Mucosa of descending colon (tissue), 3 donors: ENCODE data around the gene CDON. TPM values are rescaled to one million over a fixed set of nuclear protein-coding genes. Genes with fewer than 3 reads are reported as not detected.
"Not testable (repeated sequence)": the region's sequence is repeated elsewhere in the genome, so short reads cannot be mapped to it uniquely, and the experiment has no call there.

Experiments
- ATAC-seq: fragments of 200-7000 bp; cut with Tn5 transposase; one replicate; pipeline ENCODE4 v1.9.1; 2020; ENCODE audit warnings: mild to moderate bottlenecking, moderate library complexity
- DNase-seq, 3 donors: peaks; one replicate each; pipeline ENCODE4 v3.0.0-alpha.2; 2020
- H3K36me3 ChIP-seq: fragments of 200-600 bp; one replicate; pipeline ENCODE4 v1.8.0; 2021; ENCODE audit warnings: low read depth, mild to moderate bottlenecking
- H3K4me1 ChIP-seq: fragments of 200-600 bp; one replicate; pipeline ENCODE4 v1.8.0; 2021; ENCODE audit warnings: low read depth, mild to moderate bottlenecking
- H3K4me3 ChIP-seq: fragments of 200-600 bp; one replicate; pipeline ENCODE4 v1.8.0; 2021; ENCODE audit warnings: mild to moderate bottlenecking
- H3K9me3 ChIP-seq: fragments of 200-600 bp; one replicate; pipeline ENCODE4 v1.8.0; 2021; ENCODE audit warnings: mild to moderate bottlenecking
- CTCF ChIP-seq: fragments of 200-600 bp; IDR thresholded peaks from one replicate; pipeline ENCODE4 v1.8.0; 2022; ENCODE audit warnings: antibody characterized with exemption, mild to moderate bottlenecking
- intact Hi-C, 2 donors: fragments of 100-400 bp; cut with DNase I in 1 of 2; cut with micrococcal nuclease in 1 of 2; formaldehyde crosslinking; loops; one replicate each; pipeline versions ENCODE4 v1.11.0 to v1.11.1; 2022; cut with DNase I, micrococcal nuclease
- total RNA-seq, 3 donors: library from RNA; stranded (reverse); fragmentation: NEBNext Ultra II Directional in 2 of 3; extraction: Animal tissue kit (Norgen Biotek cat#: 25700) in 2 of 3; gene quantifications; one replicate each; pipeline versions ENCODE4 v1.2.1 to v1.2.4, GENCODE V29; 2021 to 2023
- donor health status: DM: no; HTN: no; CAD: no; lungs with moderate emphysema.
- donor health status: DM: no; HTN: no; CAD: no.
- donor health status: DM: no; HTN: yes; CAD: no.

Gene CDON
- total RNA-seq, 3 donors from 2014 or later, result 3.8 to 91.6 (median 6.6) TPM

- H3K4me3 ChIP-seq, result no peak overlapping the region
- TF ChIP-seq CTCF, result no peak
- ATAC-seq, result no peak
- no peak for DNase-seq
- H3K9me3 ChIP-seq, result no peaks in the 10 kb centered on the region
- no peaks in the 10 kb centered on the region for H3K4me1 ChIP-seq
- intact Hi-C loops, result no loop called here
- no peaks in the 10 kb centered on the region for H3K36me3 ChIP-seq
These were observed 27.7 kb downstream of the CDON start for GRCh38 chr11:126034933-126035425.

GRCh38 chr11:126034039-126034932 is 28.4 kb downstream of the CDON start:
- intact Hi-C loops, result no loop called here
- no peak for ATAC-seq
- H3K9me3 ChIP-seq, result no peaks in the 10 kb centered on the region
- H3K4me3 ChIP-seq, result no peak overlapping the region
- H3K4me1 ChIP-seq, result peaks cover under 1% of the 10 kb centered on the region
- TF ChIP-seq CTCF, result no peak
- H3K36me3 ChIP-seq, result no peaks in the 10 kb centered on the region
- DNase-seq, result no peak

GRCh38 chr11:126032375-126032774 is 30.3 kb downstream of the CDON start:
- intact Hi-C loops, result no loop called here
- ATAC-seq, result no peak

DNA sequence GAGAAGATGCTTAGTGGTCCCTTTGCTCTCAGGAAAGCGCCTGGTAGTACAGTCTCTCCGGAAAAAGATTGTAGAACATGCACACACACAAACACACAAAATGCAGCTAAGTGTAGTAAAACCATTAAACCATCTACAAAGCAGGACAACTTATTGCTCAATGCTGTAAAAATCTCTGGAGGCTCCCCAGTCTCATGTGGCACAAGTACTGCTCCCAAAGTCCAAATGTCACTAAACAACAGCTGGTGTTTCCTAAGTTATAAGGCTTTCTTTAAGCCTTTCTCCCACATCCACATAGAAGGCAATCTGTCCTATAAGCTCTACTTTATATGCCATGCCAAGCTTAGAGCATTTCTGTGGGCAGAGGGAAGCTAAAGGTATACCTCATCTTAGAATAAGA is 32.9 kb downstream of the CDON start:
- Histone ChIP-seq H3K4me3 (no peak overlapping the region), H3K9me3 (no peaks in the 10 kb centered on the region), H3K4me1 (peaks cover 4% of the 10 kb centered on the region), H3K36me3 (no peaks in the 10 kb centered on the region)
- ATAC-seq (peak; percentile 65), DNase-seq (peak in 1 of 3 donors; percentile 8)
- intact Hi-C loops, result no loop called here
- TF ChIP-seq CTCF, result no peak

More at GRCh38 chr11:126032375-126032774, 30.3 kb downstream of the CDON start:
- H3K36me3 ChIP-seq, result no peaks in the 10 kb centered on the region
- no peaks in the 10 kb centered on the region for H3K9me3 ChIP-seq
- no peak overlapping the region for H3K4me3 ChIP-seq
- H3K4me1 ChIP-seq, result peaks cover 4% of the 10 kb centered on the region
- no peak for TF ChIP-seq CTCF
- DNase-seq, result no peak

DNA sequence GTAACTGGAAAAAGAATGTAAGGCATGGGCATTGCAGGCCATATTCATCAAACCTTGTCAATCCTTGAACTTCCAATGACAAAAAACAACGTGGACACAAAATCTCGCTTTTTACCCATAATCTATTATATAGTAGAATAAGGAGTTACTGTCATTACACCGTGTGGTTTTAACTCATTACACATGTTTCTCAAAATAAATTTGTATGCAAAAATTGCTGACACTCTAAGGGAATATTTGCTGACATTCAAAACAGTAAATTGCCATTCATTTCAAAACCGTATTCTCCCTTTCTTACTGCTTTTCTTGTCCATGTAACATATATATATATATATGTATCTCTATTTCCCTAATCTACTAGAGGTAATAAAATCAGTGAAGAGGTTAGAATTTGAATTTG is 33.4 kb downstream of the CDON start:
- no peak for ATAC-seq
- no peak for DNase-seq
- H3K36me3 ChIP-seq, result no peaks in the 10 kb centered on the region
- H3K4me3 ChIP-seq, result no peak overlapping the region
- H3K9me3 ChIP-seq, result no peaks in the 10 kb centered on the region
- intact Hi-C loops, result no loop called here
- no peak for TF ChIP-seq CTCF
- peaks cover 4% of the 10 kb centered on the region for H3K4me1 ChIP-seq

- H3K4me3 ChIP-seq, H3K4me1 ChIP-seq, H3K36me3 ChIP-seq, ATAC-seq, intact Hi-C loops, H3K9me3 ChIP-seq, DNase-seq: not testable (repeated sequence)
These were observed 34.1 kb downstream of the CDON start for GRCh38 chr11:126028534-126028933.
